ENCODE data around the gene FLNB. TPM values are rescaled to one million over a fixed set of nuclear protein-coding genes. Genes with fewer than 3 reads are reported as not detected.

FLNB gene
- total RNA-seq, 1 experiment from 2014 or later: 83.4 TPM

- Histone ChIP-seq H3K4me1 (ENCODE audit: insufficient read depth, low read length) (peaks cover 32% of the 10 kb centered on the region; the same call in 1 of the 2 replicates), H3K4me2 (ENCODE audit: insufficient read depth, insufficient read length, low read length) (no peak overlapping the region), H2BK12ac (ENCODE audit: insufficient read length, low read depth, low read length) (no peak overlapping the region), H3K18ac (ENCODE audit: insufficient read length, low read depth, low read length) (no peak overlapping the region), H4K8ac (replicated peaks; ENCODE audit: insufficient read length, low read depth, low read length) (no peak overlapping the region), H4K5ac (ENCODE audit: insufficient read length, low read depth, low read length) (no peak overlapping the region), H3K56ac (ENCODE audit: insufficient read length, low read depth, low read length) (no peak overlapping the region), H3K27ac (ENCODE audit: insufficient read length, low read depth, low read length) (no peak overlapping the region), H3K9ac (ENCODE audit: extremely low read depth, insufficient read length, low read length) (no peak overlapping the region), H3K79me1 (ENCODE audit: insufficient read depth, low read depth, low read length, poor library complexity, severe bottlenecking) (peaks cover 8% of the 10 kb centered on the region), H2BK20ac (ENCODE audit: low read depth, low read length, poor library complexity, severe bottlenecking) (peak overlapping the region; percentile 27), H3K14ac (ENCODE audit: insufficient read depth, low read length) (no peak overlapping the region), H4K91ac (ENCODE audit: insufficient read length, low read depth, low read length) (no peak overlapping the region), H3K79me2 (ENCODE audit: insufficient read depth, low read length) (peaks cover 24% of the 10 kb centered on the region; the same call in 1 of the 2 replicates), H3T11ph (ENCODE audit: low read length) (no peak overlapping the region), H3K23ac (ENCODE audit: insufficient read length, low read depth, low read length) (no peak overlapping the region), H2AK5ac (ENCODE audit: insufficient read length, low read length) (no peak overlapping the region), H3K4ac (ENCODE audit: low read depth, low read length) (no peak overlapping the region), H3K9me3 (ENCODE audit: control insufficient read depth, low read depth, low read length) (no peaks in the 10 kb centered on the region), H2BK120ac (ENCODE audit: low read depth, low read length, poor library complexity, severe bottlenecking) (no peak overlapping the region), H3K27me3 (ENCODE audit: insufficient read depth, low read length) (no peaks in the 10 kb centered on the region), H3K23me2 (ENCODE audit: insufficient read length, low read depth, low read length, poor library complexity, severe bottlenecking) (no peaks in the 10 kb centered on the region), H2BK5ac (ENCODE audit: insufficient read length, low read length) (no peak overlapping the region), H2AFZ (ENCODE audit: low read length) (no peak overlapping the region), H2BK15ac (ENCODE audit: low read depth, low read length) (no peak overlapping the region), H4K20me1 (ENCODE audit: control insufficient read depth, insufficient read depth, insufficient read length) (no peaks in the 10 kb centered on the region)
- no peaks in the 10 kb centered on the region for H3K9me3 Mint-ChIP-seq
- H3K27ac Mint-ChIP-seq: peak overlapping the region in 1 of 3 experiments; percentile 53; a peak in 2 of 7 replicates
- H3K36me3 Mint-ChIP-seq (ENCODE audit: insufficient read depth in 1 of 3, low read depth in 3 of 3): no peaks in the 10 kb centered on the region; a peak in 2 of 7 replicates
- TF ChIP-seq CTCF (conservative IDR thresholded peaks at IDR 0.05): no peak
- no CpG with 5 or more reads among the region's 1 CpG for WGBS (ENCODE audit: extremely low coverage, insufficient read length, low lambda C conversion rate)
- DNase-seq: no peak
- no peak overlapping the region for H3K4me3 Mint-ChIP-seq
- peaks cover 45 to 60% of the 10 kb centered on the region in 2 experiments for H3K4me1 Mint-ChIP-seq
- no peaks in the 10 kb centered on the region for H3K27me3 Mint-ChIP-seq (ENCODE audit: low read depth)
These were observed 20.7 kb downstream of the FLNB start for GRCh38 chr3:58028902-58029301.

Measured in H9 (cell line).